Epithelial cell of proximal tubule (primary cell): ENCODE data around the gene CDY2B. TPM values are rescaled to one million over a fixed set of nuclear protein-coding genes. Genes with fewer than 3 reads are reported as not detected.
"Not testable (repeated sequence)": the region's sequence is repeated elsewhere in the genome, so short reads cannot be mapped to it uniquely, and the experiment has no call there.

Experiments
- DNase-seq: peaks from one replicate; pipeline ENCODE4 v3.0.0-alpha.2; 2011; ENCODE audit warnings: low read depth
- H3K4me3 ChIP-seq: 2 replicates; pipeline ENCODE4 v1.5.1; 2011; ENCODE audit warnings: low read depth, mild to moderate bottlenecking, low read length
- total RNA-seq: library from RNA; depleted of rRNA; stranded (reverse); fragments of >200 nt; gene quantifications from 2 replicates; pipeline ENCODE4 v1.2.3, GENCODE V29; 2015

CDY2B gene, protein sequence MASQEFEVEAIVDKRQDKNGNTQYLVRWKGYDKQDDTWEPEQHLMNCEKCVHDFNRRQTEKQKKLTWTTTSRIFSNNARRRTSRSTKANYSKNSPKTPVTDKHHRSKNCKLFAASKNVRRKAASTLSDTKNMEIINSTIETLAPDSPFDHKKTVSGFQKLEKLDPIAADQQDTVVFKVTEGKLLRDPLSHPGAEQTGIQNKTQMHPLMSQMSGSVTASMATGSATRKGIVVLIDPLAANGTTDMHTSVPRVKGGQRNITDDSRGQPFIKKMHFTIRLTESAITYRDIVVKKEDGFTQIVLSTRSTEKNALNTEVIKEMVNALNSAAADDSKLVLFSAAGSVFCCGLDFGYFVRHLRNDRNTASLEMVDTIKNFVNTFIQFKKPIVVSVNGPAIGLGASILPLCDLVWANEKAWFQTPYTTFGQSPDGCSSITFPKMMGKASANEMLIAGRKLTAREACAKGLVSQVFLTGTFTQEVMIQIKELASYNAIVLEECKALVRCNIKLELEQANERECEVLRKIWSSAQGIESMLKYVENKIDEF
- not detected in 2 replicates for total RNA-seq

DNA sequence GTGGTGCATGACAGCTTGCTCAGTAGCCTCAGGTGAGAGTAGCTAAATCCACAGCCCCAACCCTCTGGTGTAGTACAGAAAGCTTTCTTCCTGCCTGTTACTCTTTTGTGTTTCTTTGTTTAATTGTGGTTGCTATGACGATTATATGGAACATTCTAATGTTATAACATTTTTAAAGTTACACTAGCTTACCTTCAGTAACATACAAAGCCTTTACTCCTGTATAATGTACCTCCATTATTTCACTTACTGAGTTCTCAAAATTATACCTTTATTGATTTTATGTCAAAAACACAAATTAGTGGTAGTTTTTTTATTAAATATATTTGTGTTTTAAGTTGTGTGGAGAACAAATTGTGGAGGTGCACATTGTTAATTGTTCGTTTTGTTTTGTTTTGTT, at the start of gene CDY2B:
TSS of gene CDY2B (minus strand) at position 101 of the 400 bp plus-strand sequence. CDS start 328 bp downstream, outside the sequence.
- not testable (repeated sequence) for DNase-seq, H3K4me3 ChIP-seq

DNA sequence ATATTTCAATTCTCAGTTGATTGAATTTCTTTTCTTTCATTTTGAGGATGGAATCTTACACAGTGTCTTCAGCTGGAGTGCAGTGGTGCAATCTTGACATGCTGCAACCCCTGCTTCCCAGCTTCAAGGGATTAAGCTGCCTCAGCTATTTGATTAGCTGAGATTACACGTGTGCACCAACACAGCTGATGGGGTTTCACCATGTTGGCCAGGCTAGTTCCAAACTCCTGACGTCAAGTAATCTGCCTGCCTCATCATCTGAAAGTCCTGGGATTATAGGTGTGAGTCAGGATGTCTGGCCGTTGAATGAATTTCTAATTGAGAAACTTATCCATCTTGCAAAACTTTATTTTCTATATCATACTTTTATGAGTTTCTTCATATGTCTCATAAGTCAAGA, 28.0 kb upstream of the CDY2B start:
- not testable (repeated sequence) for H3K4me3 ChIP-seq, DNase-seq

DNA sequence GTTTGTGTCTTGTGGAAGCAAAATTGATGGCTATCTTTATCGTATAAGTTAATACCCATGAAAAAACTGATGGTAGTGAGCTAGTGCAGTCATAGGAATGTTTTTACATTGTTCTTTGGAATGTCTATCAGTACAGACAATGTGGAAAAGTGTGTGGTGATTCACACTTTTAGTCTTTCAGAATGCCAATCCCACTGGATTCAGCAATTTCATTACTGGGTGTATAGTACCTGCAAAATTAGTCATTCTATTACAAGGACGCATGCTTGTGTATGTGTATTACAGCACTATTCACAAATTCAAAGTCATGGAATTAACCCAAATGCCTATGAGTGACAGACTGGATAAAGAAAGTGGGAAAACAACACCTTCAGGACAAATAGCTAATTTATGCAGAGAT, 27.3 kb upstream of the CDY2B start:
- DNase-seq, H3K4me3 ChIP-seq: not testable (repeated sequence)

DNA sequence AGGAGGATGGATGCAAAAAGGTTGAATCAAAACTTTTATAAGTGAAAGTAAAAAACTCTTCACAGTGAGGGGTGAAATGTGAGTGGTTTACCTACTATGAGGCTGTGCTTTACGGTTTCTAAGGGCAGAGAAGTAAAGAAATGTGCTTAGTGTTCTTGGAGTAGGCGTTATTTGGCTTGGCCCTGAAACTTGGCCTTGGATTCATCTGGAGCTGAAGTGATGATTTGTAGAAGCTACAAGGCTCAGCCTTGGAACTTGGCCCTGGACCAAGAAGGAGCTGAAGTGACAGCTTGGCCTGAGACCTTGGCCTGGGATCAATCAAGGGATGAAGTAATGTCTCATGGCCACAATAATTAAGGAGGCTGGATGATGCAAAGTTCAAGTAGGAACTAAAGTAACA, 1.7 kb upstream of the CDY2B start:
- H3K4me3 ChIP-seq, DNase-seq: not testable (repeated sequence)

DNA sequence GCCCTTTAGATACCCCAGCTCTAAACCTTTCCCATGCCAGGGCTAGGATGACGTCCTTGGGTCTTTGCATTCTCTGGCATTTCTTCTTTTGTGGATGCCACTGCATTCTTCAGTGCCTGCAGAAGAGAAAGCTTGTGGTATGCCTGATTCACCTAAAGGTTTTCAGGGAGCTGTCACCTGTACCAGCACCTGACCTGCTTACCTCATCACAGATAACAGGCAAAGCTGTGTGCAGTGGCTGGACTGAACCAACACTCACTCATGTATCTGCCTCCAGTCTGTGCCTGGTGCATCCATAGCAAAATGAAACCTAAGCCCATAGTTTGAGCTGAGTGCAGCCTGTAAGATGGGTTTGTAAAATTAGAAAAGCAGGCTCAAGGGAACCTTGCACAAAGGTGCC, 3.3 kb downstream of the CDY2B start:
- H3K4me3 ChIP-seq: not testable (repeated sequence)

DNA sequence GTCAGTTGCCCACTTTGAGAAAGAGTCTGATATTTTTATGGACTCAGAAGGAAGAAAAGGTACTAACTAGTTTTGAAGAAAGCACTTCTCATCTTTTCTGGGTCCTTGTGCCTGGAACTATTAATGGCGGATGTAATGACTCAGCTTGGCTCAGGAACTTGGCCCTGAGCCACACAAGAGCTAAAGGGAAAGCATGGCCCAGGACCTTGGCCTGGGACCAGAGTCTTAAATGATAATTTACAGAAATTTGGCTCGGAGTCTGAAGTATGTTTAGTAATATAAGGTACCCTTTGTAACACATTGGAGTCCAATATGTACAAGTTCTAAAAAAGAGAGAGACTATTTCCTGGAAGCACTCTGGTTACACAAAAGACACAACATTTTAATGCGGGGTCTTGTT, 4.6 kb downstream of the CDY2B start:
- DNase-seq: not testable (repeated sequence)

More for the DNA sequence above, 3.3 kb downstream of the CDY2B start:
- DNase-seq: not testable (repeated sequence)

GRCh38 chrY:17871194-17871903, 8.7 kb downstream of the CDY2B start:
- H3K4me3 ChIP-seq: not testable (repeated sequence)

More for the DNA sequence above, 4.6 kb downstream of the CDY2B start:
- not testable (repeated sequence) for H3K4me3 ChIP-seq

GRCh38 chrY:17870737-17871136, 9.3 kb downstream of the CDY2B start:
- H3K4me3 ChIP-seq, DNase-seq: not testable (repeated sequence)

More at GRCh38 chrY:17871194-17871903, 8.7 kb downstream of the CDY2B start:
- DNase-seq: not testable (repeated sequence)

GRCh38 chrY:17867850-17868249, 12.2 kb downstream of the CDY2B start:
- H3K4me3 ChIP-seq, DNase-seq: not testable (repeated sequence)

- DNase-seq, H3K4me3 ChIP-seq: not testable (repeated sequence)
These were observed 19.4 kb downstream of the CDY2B start for GRCh38 chrY:17860634-17861033.

DNA sequence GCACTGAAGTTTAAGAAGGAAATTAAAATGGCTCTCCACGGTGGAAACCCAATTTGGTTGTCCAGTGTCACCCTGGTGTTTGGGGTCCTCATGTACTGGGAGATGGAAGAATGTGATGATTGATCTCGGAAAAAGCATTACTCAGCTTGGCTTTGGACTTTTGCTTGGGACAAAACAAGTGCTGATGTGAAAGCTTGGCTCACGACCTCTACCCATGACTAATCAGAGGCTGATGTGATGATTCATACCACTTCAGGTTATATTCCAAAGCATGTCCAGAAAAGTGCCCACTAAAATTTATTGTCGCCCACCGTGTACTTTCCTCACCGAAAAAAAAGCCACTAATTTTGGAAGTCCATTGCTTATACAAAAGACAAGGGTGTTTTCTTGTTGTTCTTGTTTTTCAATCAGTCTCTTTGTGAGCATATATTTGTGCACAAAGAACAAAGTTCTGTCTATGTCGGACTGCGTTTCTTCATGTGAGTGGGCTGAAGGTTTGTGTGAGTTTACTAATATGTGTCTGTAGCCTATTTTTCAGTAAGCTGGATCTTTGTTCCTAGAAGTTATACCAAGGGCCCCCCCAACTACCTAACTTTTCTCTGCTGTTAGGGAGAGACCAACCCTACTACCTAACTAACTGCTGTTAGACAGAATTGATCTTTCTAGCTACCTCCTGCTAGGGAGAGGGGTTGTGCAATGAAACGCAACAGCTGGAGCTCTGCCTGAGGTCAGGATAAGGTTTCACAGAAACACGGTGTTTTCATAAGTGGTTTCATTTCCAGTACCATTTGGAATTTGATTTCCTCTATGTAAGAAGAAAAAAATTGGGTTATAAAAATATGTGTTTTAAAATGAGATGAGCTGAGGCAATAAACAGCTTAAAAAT, 22.8 kb downstream of the CDY2B start:
- H3K4me3 ChIP-seq, DNase-seq: not testable (repeated sequence)

DNA sequence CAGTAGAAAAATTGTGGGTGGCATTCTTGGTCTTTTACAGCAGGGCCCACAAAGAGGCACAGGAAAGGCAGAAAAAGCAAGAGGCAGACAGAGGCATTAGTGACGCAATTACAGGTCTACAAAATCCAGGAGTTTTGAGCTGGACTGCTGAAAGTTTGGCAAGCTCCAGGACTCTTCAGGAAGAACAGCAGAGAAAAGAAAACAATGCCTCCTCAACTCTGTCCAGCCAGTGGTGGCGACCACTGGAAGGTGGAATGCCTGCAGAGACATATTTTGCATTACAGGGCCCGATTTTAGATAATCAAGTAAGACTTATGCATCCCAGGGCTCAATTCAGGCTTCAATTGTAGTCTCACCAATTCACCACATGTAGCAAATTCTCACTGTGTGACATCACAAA, 23.5 kb downstream of the CDY2B start:
- DNase-seq, H3K4me3 ChIP-seq: not testable (repeated sequence)

GRCh38 chrY:17849131-17849530, 30.9 kb downstream of the CDY2B start:
- H3K4me3 ChIP-seq, DNase-seq: not testable (repeated sequence)

GRCh38 chrY:17832149-17832548, 47.9 kb downstream of the CDY2B start:
- not testable (repeated sequence) for H3K4me3 ChIP-seq, DNase-seq

Other genes with a start within 250 kb of the CDY2B start
- not detected in 2 replicates for gene CDY2A, start 145.6 kb upstream of the CDY2B start, total RNA-seq